Measurements from ENCODE around the gene TBC1D8. TPM values are rescaled to one million over a fixed set of nuclear protein-coding genes. Genes with fewer than 3 reads are reported as not detected.
A peak's percentile ranks its signal among the peaks of the same experiment; 100 is the strongest.

Gene TBC1D8
- total and polyA plus RNA-seq, 2 of the 13 experiments (the other 11 are each of a cell fraction or from before 2014, with no cell fraction given), result 45.1 to 95.4 TPM

- TF ChIP-seq ZXDC (CRISPR knock-in tag; IDR thresholded peaks at IDR 0.05) (0 out of 2 replicates have a peak, but pooled peaks have one; percentile 18), KLF12 (CRISPR knock-in tag; IDR thresholded peaks at IDR 0.05; ENCODE audit: borderline replicate concordance) (no peak), SNAPC5 (CRISPR knock-in tag; IDR thresholded peaks at IDR 0.05; ENCODE audit: borderline replicate concordance) (no peak), HDAC1 (CRISPR knock-in tag; IDR thresholded peaks at IDR 0.05) (0 out of 2 replicates have a peak, but pooled peaks have one; percentile 56), PRMT3 (CRISPR knock-in tag; IDR thresholded peaks at IDR 0.05; ENCODE audit: borderline replicate concordance, low read depth) (no peak), AHDC1 (CRISPR knock-in tag; IDR thresholded peaks at IDR 0.05; ENCODE audit: borderline replicate concordance) (peak; percentile 59; the same call in 1 of the 2 replicates), ZNF569 (CRISPR knock-in tag; IDR thresholded peaks at IDR 0.05; ENCODE audit: borderline replicate concordance) (no peak), ZNF598 (CRISPR knock-in tag; IDR thresholded peaks at IDR 0.05; ENCODE audit: borderline replicate concordance) (no peak), ZNF670 (CRISPR knock-in tag; IDR thresholded peaks at IDR 0.05; ENCODE audit: borderline replicate concordance) (0 out of 2 replicates have a peak, but pooled peaks have one; percentile 47), ZNF317 (CRISPR knock-in tag; IDR thresholded peaks at IDR 0.05) (no peak), NCOR1 (IDR thresholded peaks at IDR 0.05; ENCODE audit: borderline replicate concordance, low read length) (0 out of 2 replicates have a peak, but pooled peaks have one; percentile 20), ZNF264 (CRISPR knock-in tag; IDR thresholded peaks at IDR 0.05) (0 out of 2 replicates have a peak, but pooled peaks have one; percentile 47), ASH2L (IDR thresholded peaks at IDR 0.05; ENCODE audit: insufficient read length, low read depth, low read length) (no peak), HMGA1 (CRISPR knock-in tag; conservative IDR thresholded peaks at IDR 0.05) (no peak), ZBTB33 (CRISPR knock-in tag; IDR thresholded peaks at IDR 0.05) (no peak), ZNF616 (CRISPR knock-in tag; IDR thresholded peaks at IDR 0.05; ENCODE audit: low read depth) (no peak), AKAP8 (CRISPR knock-in tag; IDR thresholded peaks at IDR 0.05) (0 out of 2 replicates have a peak, but pooled peaks have one; percentile 6), MXI1 (IDR thresholded peaks at IDR 0.05; ENCODE audit: borderline replicate concordance, low read depth, low read length) (no peak), FOXA3 (CRISPR knock-in tag; IDR thresholded peaks at IDR 0.05) (peak; percentile 39; the same call in 1 of the 2 replicates)
These were observed 34.8 kb downstream of the TBC1D8 start (continued) for GRCh38 chr2:101116348-101116747.

Measured in HepG2 (cell line).